ENCODE data around the gene EFCAB6. TPM values are rescaled to one million over a fixed set of nuclear protein-coding genes. Genes with fewer than 3 reads are reported as not detected.

Gene EFCAB6
- total RNA-seq, 1 donor from 2014 or later, result 7.0 TPM

- H3K27me3 Mint-ChIP-seq, result peaks cover 3% of the 10 kb centered on the region
- TF ChIP-seq CTCF (IDR thresholded peaks at IDR 0.05; ENCODE audit: unreplicated experiment), result no peak
Measured at GRCh38 chr22:43731988-43732387, 80.1 kb downstream of the EFCAB6 start.

GRCh38 chr22:43726964-43727543 lies 85.1 kb downstream of the EFCAB6 start:
- no peak for TF ChIP-seq CTCF (IDR thresholded peaks at IDR 0.05; ENCODE audit: unreplicated experiment)
- no peaks in the 10 kb centered on the region for H3K4me1 Mint-ChIP-seq (ENCODE audit: low read depth)
- peaks cover 5% of the 10 kb centered on the region for H3K36me3 Mint-ChIP-seq (ENCODE audit: insufficient read depth)
- H3K27me3 Mint-ChIP-seq, result peaks cover 3% of the 10 kb centered on the region
- H3K9me3 Mint-ChIP-seq (ENCODE audit: low read depth), result no peaks in the 10 kb centered on the region
- no peak overlapping the region for H3K27ac Mint-ChIP-seq
- no peak for DNase-seq (ENCODE audit: low spot score, unreplicated experiment)
- H3K4me3 Mint-ChIP-seq (ENCODE audit: low read depth), result no peak overlapping the region

More at GRCh38 chr22:43731988-43732387, 80.1 kb downstream of the EFCAB6 start:
- no peak overlapping the region for H3K27ac Mint-ChIP-seq
- no peaks in the 10 kb centered on the region for H3K9me3 Mint-ChIP-seq (ENCODE audit: low read depth)
- H3K4me3 Mint-ChIP-seq (ENCODE audit: low read depth), result no peak overlapping the region
- DNase-seq (ENCODE audit: low spot score, unreplicated experiment), result no peak
- H3K4me1 Mint-ChIP-seq (ENCODE audit: low read depth), result no peaks in the 10 kb centered on the region
- peaks cover 5% of the 10 kb centered on the region for H3K36me3 Mint-ChIP-seq (ENCODE audit: insufficient read depth)

- no peak for DNase-seq (ENCODE audit: low spot score, unreplicated experiment)
- no peak for TF ChIP-seq CTCF (IDR thresholded peaks at IDR 0.05; ENCODE audit: unreplicated experiment)
- no peak overlapping the region for H3K4me3 Mint-ChIP-seq (ENCODE audit: low read depth)
- H3K27me3 Mint-ChIP-seq, result peaks cover 3% of the 10 kb centered on the region
- H3K9me3 Mint-ChIP-seq (ENCODE audit: low read depth), result peaks cover under 1% of the 10 kb centered on the region
- H3K27ac Mint-ChIP-seq, result no peak overlapping the region
- H3K36me3 Mint-ChIP-seq (ENCODE audit: insufficient read depth), result peaks cover 7% of the 10 kb centered on the region
- H3K4me1 Mint-ChIP-seq (ENCODE audit: low read depth), result no peaks in the 10 kb centered on the region
Measured at GRCh38 chr22:43726322-43726721, 85.8 kb downstream of the EFCAB6 start.

GRCh38 chr22:43723816-43724215 lies 88.3 kb downstream of the EFCAB6 start:
- Mint-ChIP-seq H3K36me3 (ENCODE audit: insufficient read depth) (peaks cover 9% of the 10 kb centered on the region), H3K4me3 (ENCODE audit: low read depth) (no peak overlapping the region), H3K9me3 (ENCODE audit: low read depth) (peaks cover 3% of the 10 kb centered on the region), H3K27ac (no peak overlapping the region), H3K27me3 (no peaks in the 10 kb centered on the region), H3K4me1 (ENCODE audit: low read depth) (no peaks in the 10 kb centered on the region)
- no peak for DNase-seq (ENCODE audit: low spot score, unreplicated experiment)
- no peak for TF ChIP-seq CTCF (IDR thresholded peaks at IDR 0.05; ENCODE audit: unreplicated experiment)

GRCh38 chr22:43722444-43722843 lies 89.7 kb downstream of the EFCAB6 start:
- H3K27me3 Mint-ChIP-seq, result no peaks in the 10 kb centered on the region
- peaks cover 5% of the 10 kb centered on the region for H3K36me3 Mint-ChIP-seq (ENCODE audit: insufficient read depth)
- H3K27ac Mint-ChIP-seq, result no peak overlapping the region
- H3K9me3 Mint-ChIP-seq (ENCODE audit: low read depth), result peaks cover 3% of the 10 kb centered on the region
- no peak overlapping the region for H3K4me3 Mint-ChIP-seq (ENCODE audit: low read depth)
- TF ChIP-seq CTCF (IDR thresholded peaks at IDR 0.05; ENCODE audit: unreplicated experiment), result no peak
- no peak for DNase-seq (ENCODE audit: low spot score, unreplicated experiment)
- no peaks in the 10 kb centered on the region for H3K4me1 Mint-ChIP-seq (ENCODE audit: low read depth)
